Parathyroid adenoma (tissue), 2 donors: ENCODE measurements around the gene NRXN3.

Experiments used
- H2AFZ ChIP-seq: fragments of 300-600 bp; sonication (generic); one replicate; pipeline ENCODE4 v1.7.0; 2017; ENCODE audit warnings: antibody characterized with exemption, mild to moderate bottlenecking
- H3K27ac ChIP-seq: fragments of 300-600 bp; sonication (generic); one replicate; pipeline ENCODE4 v1.7.0; 2017
- H3K27me3 ChIP-seq: fragments of 300-600 bp; sonication (generic); one replicate; pipeline ENCODE4 v1.7.0; 2017; ENCODE audit warnings: low read length; ENCODE audit not compliant: control insufficient read depth, insufficient read depth
- H3K36me3 ChIP-seq: fragments of 300-600 bp; sonication (generic); one replicate; pipeline ENCODE4 v1.7.0; 2017; ENCODE audit warnings: low read length; ENCODE audit not compliant: control insufficient read depth, insufficient read depth
- H3K4me1 ChIP-seq: fragments of 300-600 bp; sonication (generic); one replicate; pipeline ENCODE4 v1.7.0; 2017; ENCODE audit warnings: control low read depth
- H3K4me2 ChIP-seq: fragments of 300-600 bp; sonication (generic); one replicate; pipeline ENCODE4 v1.7.0; 2017; ENCODE audit warnings: low read length
- H3K4me3 ChIP-seq: fragments of 300-600 bp; sonication (generic); one replicate; pipeline ENCODE4 v1.7.0; 2017; ENCODE audit warnings: low read depth, low read length
- H3K79me2 ChIP-seq: fragments of 300-600 bp; sonication (generic); one replicate; pipeline ENCODE4 v1.7.0; 2017; ENCODE audit warnings: control low read depth
- H3K9ac ChIP-seq: fragments of 300-600 bp; sonication (generic); one replicate; pipeline ENCODE4 v1.7.0; 2017; ENCODE audit warnings: mild to moderate bottlenecking
- H3K9me3 ChIP-seq: fragments of 300-600 bp; sonication (generic); one replicate; pipeline ENCODE4 v1.7.0; 2017; ENCODE audit warnings: low read length; ENCODE audit not compliant: control insufficient read depth
- CTCF ChIP-seq: fragments of 300-600 bp; sonication (generic); IDR thresholded peaks from one replicate; pipeline ENCODE4 v1.7.0; 2017; ENCODE audit warnings: antibody characterized with exemption, mild to moderate bottlenecking
- donor health status: primary hyperparathyroidism.

Gene NRXN3

GRCh38 chr14:79275292-79275655, 1105.1 kb downstream of the NRXN3 start:
- H3K27ac ChIP-seq, result no peak overlapping the region
- no peaks in the 10 kb centered on the region for H3K36me3 ChIP-seq
- no peak overlapping the region for H3K9ac ChIP-seq
- H3K9me3 ChIP-seq, result no peaks in the 10 kb centered on the region
- no peak overlapping the region for H3K4me2 ChIP-seq
- H3K27me3 ChIP-seq, result no peaks in the 10 kb centered on the region
- no peak for TF ChIP-seq CTCF
- no peak overlapping the region for H3K4me3 ChIP-seq
- H3K4me1 ChIP-seq, result peaks cover 3% of the 10 kb centered on the region
- H2AFZ ChIP-seq, result peak overlapping the region; percentile 17
- H3K79me2 ChIP-seq, result peaks cover 2% of the 10 kb centered on the region

- Histone ChIP-seq H3K4me1 (peaks cover 3% of the 10 kb centered on the region), H3K4me2 (peak overlapping the region; percentile 83), H3K9ac (no peak overlapping the region), H3K9me3 (no peaks in the 10 kb centered on the region), H3K27ac (peak overlapping the region; percentile 50), H3K27me3 (no peaks in the 10 kb centered on the region), H2AFZ (peak overlapping the region; percentile 85), H3K79me2 (peaks cover 21% of the 10 kb centered on the region), H3K36me3 (no peaks in the 10 kb centered on the region), H3K4me3 (peak overlapping the region; percentile 86)
- TF ChIP-seq CTCF, result no peak
Measured at GRCh38 chr14:79278286-79278797, 1108.2 kb downstream of the NRXN3 start.

- peak overlapping the region; percentile 20 for H3K9ac ChIP-seq
- H3K4me3 ChIP-seq, result peak overlapping the region; percentile 86
- no peak for TF ChIP-seq CTCF
- peaks cover 3% of the 10 kb centered on the region for H3K4me1 ChIP-seq
- peak overlapping the region; percentile 83 for H3K4me2 ChIP-seq
- no peaks in the 10 kb centered on the region for H3K36me3 ChIP-seq
- H3K9me3 ChIP-seq, result no peaks in the 10 kb centered on the region
- H3K79me2 ChIP-seq, result peaks cover 21% of the 10 kb centered on the region
- no peaks in the 10 kb centered on the region for H3K27me3 ChIP-seq
- peak overlapping the region; percentile 85 for H2AFZ ChIP-seq
- H3K27ac ChIP-seq, result peak overlapping the region; percentile 68
Measured at GRCh38 chr14:79278798-79279644, 1108.8 kb downstream of the NRXN3 start.

GRCh38 chr14:79279645-79280597, 1109.7 kb downstream of the NRXN3 start:
- peak overlapping the region; percentile 68 for H3K27ac ChIP-seq
- H3K4me1 ChIP-seq, result peaks cover 3% of the 10 kb centered on the region
- peak overlapping the region; percentile 83 for H3K4me2 ChIP-seq
- peak overlapping the region; percentile 85 for H2AFZ ChIP-seq
- no peaks in the 10 kb centered on the region for H3K36me3 ChIP-seq
- peak overlapping the region; percentile 86 for H3K4me3 ChIP-seq
- no peaks in the 10 kb centered on the region for H3K27me3 ChIP-seq
- H3K9me3 ChIP-seq, result no peaks in the 10 kb centered on the region
- TF ChIP-seq CTCF, result no peak
- peak overlapping the region; percentile 20 for H3K9ac ChIP-seq
- H3K79me2 ChIP-seq, result peaks cover 27% of the 10 kb centered on the region
